Activated gamma-delta T cell treated with Interleukin-2 at 50 U/mL for 16 hours (primary cell): Measurements from ENCODE around the gene SH2D3A.
"Not testable (repeated sequence)": the region's sequence is repeated elsewhere in the genome, so short reads cannot be mapped to it uniquely, and the experiment has no call there.

Experiments
- DNase-seq: peaks from one replicate; pipeline ENCODE4 v3.0.0-alpha.2; 2020

SH2D3A gene

GRCh38 chr19:6788896-6789295 lies 21.7 kb upstream of the SH2D3A start:
- no peak for DNase-seq

GRCh38 chr19:6787393-6787792 lies 20.2 kb upstream of the SH2D3A start:
- DNase-seq = no peak

- no peak for DNase-seq
Observed at GRCh38 chr19:6779206-6779605, 12.0 kb upstream of the SH2D3A start.

GRCh38 chr19:6778386-6778785 lies 11.2 kb upstream of the SH2D3A start:
- DNase-seq = no peak

- DNase-seq = no peak
Observed at GRCh38 chr19:6777434-6777833, 10.2 kb upstream of the SH2D3A start.

- no peak for DNase-seq
Observed at GRCh38 chr19:6776999-6777398, 9.8 kb upstream of the SH2D3A start.

GRCh38 chr19:6776045-6776444 lies 8.8 kb upstream of the SH2D3A start:
- DNase-seq = not testable (repeated sequence)

- DNase-seq = no peak
Observed at GRCh38 chr19:6774821-6775707, 7.8 kb upstream of the SH2D3A start.

- peak; percentile 42 for DNase-seq
Observed at GRCh38 chr19:6773323-6773931, 6.2 kb upstream of the SH2D3A start.

GRCh38 chr19:6772866-6773322 lies 5.7 kb upstream of the SH2D3A start:
- no peak for DNase-seq

GRCh38 chr19:6772028-6772865 lies 5.0 kb upstream of the SH2D3A start, which contains the start of gene VAV1:
TSS of gene VAV1 (plus strand) at chr19:6772708. CDS start at chr19:6772808, 100 bp downstream.
- DNase-seq = peak; percentile 83

GRCh38 chr19:6771648-6772027 lies 4.4 kb upstream of the SH2D3A start:
- DNase-seq = not testable (repeated sequence)

- DNase-seq = no peak
Observed at GRCh38 chr19:6769006-6769619, 1.9 kb upstream of the SH2D3A start.

- DNase-seq = no peak
Observed at GRCh38 chr19:6768236-6768785, 1.1 kb upstream of the SH2D3A start.

- peak; percentile 60 for DNase-seq
Observed at GRCh38 chr19:6767081-6767356, 216 bp downstream of the SH2D3A start.

GRCh38 chr19:6766357-6767080 lies 716 bp downstream of the SH2D3A start:
- DNase-seq = no peak

- DNase-seq = no peak
Observed at GRCh38 chr19:6765738-6766356, 1.4 kb downstream of the SH2D3A start.

- DNase-seq = not testable (repeated sequence)
Observed at GRCh38 chr19:6762253-6762797, 4.9 kb downstream of the SH2D3A start.

- no peak for DNase-seq
Observed at GRCh38 chr19:6761053-6761676, 6.1 kb downstream of the SH2D3A start.

GRCh38 chr19:6760606-6761005 lies 6.6 kb downstream of the SH2D3A start:
- DNase-seq = no peak
